H1 (cell line): ENCODE results near the gene OPN3. TPM values are rescaled to one million over a fixed set of nuclear protein-coding genes. Genes with fewer than 3 reads are reported as not detected.

Experiments used
- CTCF ChIA-PET: fragments of 300-600 bp; sonication (Branson Sonifier 250); formaldehyde crosslinking; loops from one replicate; lab custom pipeline; 2021; ENCODE audit not compliant: partially characterized antibody; lab: Charles Lee
- POLR2A ChIA-PET: fragments of 300-600 bp; sonication (Branson Sonifier 250); formaldehyde crosslinking; loops from one replicate; lab custom pipeline; 2021; ENCODE audit warnings: inconsistent platforms; ENCODE audit not compliant: partially characterized antibody; lab: Charles Lee
- DNase-seq, 2 experiments: peaks; one replicate each; pipeline versions ENCODE4 v3.0.0 to v3.0.0-alpha.2; 2010 to 2022; ENCODE audit warnings: low spot score in 2 of 2, low read depth in 1 of 2, mixed read lengths in 1 of 2
- FAIRE-seq: peaks from 2 replicates; lab custom pipeline; 2011; peaks lifted over from hg19 to GRCh38; lab: Jason Lieb, UNC
- H2AFZ ChIP-seq: 2 replicates; pipeline ENCODE4 v1.8.1; 2012; ENCODE audit warnings: low read length, inconsistent platforms
- H2AK5ac ChIP-seq: 2 replicates; pipeline ENCODE4 v1.6.1; 2013; ENCODE audit warnings: low read depth, low read length
- H2BK120ac ChIP-seq: replicated peaks from 2 replicates; pipeline ENCODE3; 2013; ENCODE audit warnings: low read depth, low read length, inconsistent platforms
- H2BK12ac ChIP-seq: 2 replicates; pipeline ENCODE4 v1.6.1; 2013; ENCODE audit warnings: low read depth, low read length
- H2BK15ac ChIP-seq: 2 replicates; pipeline ENCODE4 v1.6.1; 2013; ENCODE audit warnings: low read length
- H2BK20ac ChIP-seq: 2 replicates; pipeline ENCODE4 v1.6.1; 2013; ENCODE audit warnings: low read length
- H2BK5ac ChIP-seq: 2 replicates; pipeline ENCODE4 v1.6.1; 2013; ENCODE audit warnings: low read depth, low read length
- H3K14ac ChIP-seq: 2 replicates; pipeline ENCODE4 v1.6.1; 2013; ENCODE audit warnings: inconsistent platforms; ENCODE audit not compliant: insufficient read length
- H3K18ac ChIP-seq: 2 replicates; pipeline ENCODE4 v1.6.1; 2013; ENCODE audit warnings: low read length; ENCODE audit errors: extremely low read depth
- H3K23ac ChIP-seq: 2 replicates; pipeline ENCODE4 v1.6.1; 2013; ENCODE audit warnings: inconsistent platforms; ENCODE audit not compliant: insufficient read length
- H3K23me2 ChIP-seq: 2 replicates; pipeline ENCODE4 v1.6.1; 2013; ENCODE audit warnings: low read depth, low read length
- H3K27ac ChIP-seq: 2 replicates; pipeline ENCODE4 v1.6.1; 2011; ENCODE audit warnings: low read depth, low read length, inconsistent platforms
- H3K27me3 ChIP-seq, 4 experiments: replicated peaks in 1 of 4; 1 replicate in 1 of 4; 2 replicates in 3 of 4; pipeline versions ENCODE4 v1.6.1 to v1.8.1; 2011 to 2013; ENCODE audit warnings: low read length in 3 of 4, mild to moderate bottlenecking in 3 of 4, inconsistent platforms in 2 of 4, mixed read lengths in 2 of 4, moderate library complexity in 1 of 4; ENCODE audit not compliant: control insufficient read depth in 3 of 4, insufficient read depth in 3 of 4; ENCODE audit errors: extremely low read depth in 1 of 4
- H3K36me3 ChIP-seq, 4 experiments: 2 replicates each; pipeline versions ENCODE4 v1.6.1 to v1.8.1; 2011 to 2013; ENCODE audit warnings: mild to moderate bottlenecking in 4 of 4, low read length in 3 of 4, moderate library complexity in 2 of 4, control low read depth in 1 of 4, inconsistent platforms in 1 of 4; ENCODE audit not compliant: insufficient read depth in 4 of 4, control insufficient read depth in 2 of 4
- H3K4ac ChIP-seq: replicated peaks from 2 replicates; pipeline ENCODE3; 2013; ENCODE audit warnings: low read length, low read depth, mixed read lengths, inconsistent platforms; ENCODE audit not compliant: insufficient read length
- H3K4me1 ChIP-seq, 4 experiments: replicated peaks in 1 of 4; 1 replicate in 1 of 4; 2 replicates in 3 of 4; pipeline versions ENCODE4 v1.6.1 to v1.8.1; 2011 to 2013; ENCODE audit warnings: low read length in 3 of 4, inconsistent platforms in 2 of 4, mixed read lengths in 1 of 4; ENCODE audit not compliant: insufficient read depth in 4 of 4, control insufficient read depth in 3 of 4
- H3K4me2 ChIP-seq, 2 experiments: 2 replicates each; pipeline versions ENCODE4 v1.6.1 to v1.8.1; 2011 to 2013; ENCODE audit warnings: low read depth in 2 of 2, low read length in 2 of 2, control low read depth in 1 of 2, inconsistent platforms in 1 of 2, mild to moderate bottlenecking in 1 of 2; ENCODE audit not compliant: insufficient read depth in 1 of 2
- H3K4me3 ChIP-seq, 4 experiments: fragments of 200-600, 300-600 bp in 1 of 4; sonication (generic), shearing (Covaris generic), sonication (Bioruptor Twin) in 1 of 4; 2 replicates each; pipeline versions ENCODE4 v1.5.1 to v1.8.1; 2011 to 2016; ENCODE audit warnings: low read length in 4 of 4, low read depth in 3 of 4, control low read depth in 2 of 4, inconsistent platforms in 2 of 4, mild to moderate bottlenecking in 2 of 4, mixed read lengths in 1 of 4, moderate library complexity in 1 of 4; ENCODE audit not compliant: insufficient read depth in 2 of 4; ENCODE audit errors: extremely low read depth in 1 of 4
- H3K56ac ChIP-seq: replicated peaks from 2 replicates; pipeline ENCODE3; 2013; ENCODE audit warnings: low read depth, mild to moderate bottlenecking, mixed read lengths, low read length, inconsistent platforms; ENCODE audit not compliant: insufficient read length
- H3K79me1 ChIP-seq: 2 replicates; pipeline ENCODE4 v1.6.1; 2013; ENCODE audit warnings: low read depth, low read length, control low read depth
- H3K79me2 ChIP-seq, 2 experiments: 2 replicates each; pipeline versions ENCODE4 v1.6.1 to v1.8.1; 2012 to 2013; ENCODE audit warnings: low read length in 2 of 2, mild to moderate bottlenecking in 2 of 2, inconsistent platforms in 1 of 2; ENCODE audit not compliant: insufficient read depth in 2 of 2, control insufficient read depth in 1 of 2
- H3K9ac ChIP-seq, 4 experiments: replicated peaks in 1 of 4; 1 replicate in 1 of 4; 2 replicates in 3 of 4; pipeline versions ENCODE4 v1.6.1 to v1.8.1; 2011 to 2013; ENCODE audit warnings: low read depth in 3 of 4, low read length in 3 of 4, control low read depth in 2 of 4, mild to moderate bottlenecking in 2 of 4, moderate library complexity in 2 of 4, inconsistent platforms in 1 of 4; ENCODE audit errors: extremely low read depth in 1 of 4
- H3K9me3 ChIP-seq, 2 experiments: 2 replicates each; pipeline versions ENCODE4 v1.6.1 to v1.8.1; 2012 to 2013; ENCODE audit warnings: mild to moderate bottlenecking in 2 of 2, moderate library complexity in 2 of 2, control low read depth in 1 of 2, inconsistent platforms in 1 of 2, low read depth in 1 of 2, low read length in 1 of 2, mixed read lengths in 1 of 2; ENCODE audit not compliant: insufficient read depth in 2 of 2
- H4K20me1 ChIP-seq, 2 experiments: replicated peaks in 1 of 2; 2 replicates each; pipeline versions ENCODE3 to v1.8.1; 2011 to 2013; ENCODE audit warnings: inconsistent platforms in 2 of 2, low read length in 2 of 2, mild to moderate bottlenecking in 1 of 2; ENCODE audit not compliant: insufficient read depth in 2 of 2, control insufficient read depth in 1 of 2
- H4K5ac ChIP-seq: 2 replicates; pipeline ENCODE4 v1.6.1; 2013; ENCODE audit warnings: low read length, low read depth, mixed read lengths, inconsistent platforms; ENCODE audit not compliant: insufficient read length
- H4K8ac ChIP-seq: 2 replicates; pipeline ENCODE4 v1.8.0; 2013; ENCODE audit warnings: mild to moderate bottlenecking, moderate library complexity, low read length, inconsistent platforms; ENCODE audit not compliant: insufficient read depth; ENCODE audit errors: extremely low read depth
- H4K91ac ChIP-seq: replicated peaks from 2 replicates; pipeline ENCODE3; 2013; ENCODE audit warnings: low read length, mixed read lengths, inconsistent platforms; ENCODE audit not compliant: insufficient read length
- GABPA ChIP-seq: IDR thresholded peaks from 2 replicates; pipeline ENCODE4 v1.6.1; 2011; ENCODE audit warnings: mild to moderate bottlenecking, low read length, moderate library complexity, borderline replicate concordance; ENCODE audit not compliant: insufficient read depth
- PHF8 ChIP-seq: fragments of 200-600 bp; sonication (generic); conservative IDR thresholded peaks from 2 replicates; pipeline ENCODE4 v1.7.1; 2012; ENCODE audit warnings: low read depth, mild to moderate bottlenecking, inconsistent platforms, low read length, moderate library complexity
- TAF7 ChIP-seq: optimal IDR thresholded peaks from 2 replicates; pipeline ENCODE3; 2011; ENCODE audit warnings: low read depth, mild to moderate bottlenecking, inconsistent platforms, low read length, moderate library complexity, borderline replicate concordance
- WGBS, 2 experiments: shearing (Covaris generic) in 1 of 2; methylation state at CpG; one replicate each; pipeline versions ENCODE4 v1.1.6 to v1.1.7; 2013 to 2015; ENCODE audit warnings: low lambda C conversion rate in 2 of 2, mixed read lengths in 2 of 2, inconsistent platforms in 1 of 2, low coverage in 1 of 2, missing lambda C conversion rate in 1 of 2; ENCODE audit not compliant: insufficient replicate concordance in 2 of 2, insufficient coverage in 1 of 2, insufficient read length in 1 of 2; ENCODE audit errors: extremely low coverage in 1 of 2, missing lambda C conversion rate in 1 of 2; 5-methylcytosine and 5-hydroxymethylcytosine counted together
- polyA plus RNA-seq, 7 experiments: library from polyadenylated mRNA; depleted of rRNA in 3 of 7; stranded (reverse) in 5 of 7; unstranded in 2 of 7; fragments of >200 nt in 5 of 7; fragments of 200-250 nt in 2 of 7; gene quantifications; 1 replicate in 5 of 7; 2 replicates in 1 of 7; 4 replicates in 1 of 7; pipeline versions ENCODE4 v1.2.1 to v1.2.3, GENCODE V29; 2011 to 2013; ENCODE audit warnings: missing spikeins in 2 of 7, mixed read lengths in 2 of 7
- total RNA-seq: library from RNA; stranded (reverse); fragmentation: NEBNext Ultra II Directional; extraction: Animal tissue kit (Norgen Biotek cat#: 25700); gene quantifications from 2 replicates; pipeline ENCODE4 v1.2.1, GENCODE V29; 2021

OPN3 gene
- total and polyA plus RNA-seq, 2 of the 8 experiments (the other 6 are each of a cell fraction or from before 2014, with no cell fraction given): 8.8 to 19.4 TPM

DNA sequence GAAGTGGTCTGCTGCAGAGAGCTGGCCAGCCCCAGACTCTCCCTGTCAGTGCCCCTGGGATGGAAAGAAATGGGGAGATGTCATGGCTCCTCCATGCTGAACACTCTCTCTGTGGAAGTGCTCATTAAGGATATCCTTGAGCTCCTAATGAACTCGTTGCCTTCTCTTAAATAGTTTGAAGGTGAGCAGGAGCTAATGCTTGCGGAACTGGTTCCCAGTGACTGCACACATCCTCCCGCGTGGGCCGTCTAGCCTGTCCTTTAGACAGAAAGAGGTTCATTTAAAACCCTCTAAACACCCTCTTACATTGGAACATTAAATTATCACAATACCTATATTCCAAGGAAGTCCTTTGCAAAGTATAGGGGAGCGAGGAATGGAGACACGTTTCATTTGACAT, 6.0 kb upstream of the OPN3 start:
- Histone ChIP-seq H3K56ac (no peak overlapping the region), H2BK12ac (no peak overlapping the region), H3K23ac (no peak overlapping the region), H4K91ac (no peak overlapping the region), H3K27ac (no peak overlapping the region), H2BK120ac (no peak overlapping the region), H3K36me3 (no peaks in the 10 kb centered on the region), H2AFZ (no peak overlapping the region), H2AK5ac (no peak overlapping the region), H2BK20ac (no peak overlapping the region), H3K9ac (no peak overlapping the region), H4K20me1 (no peaks in the 10 kb centered on the region), H3K9me3 (peaks cover 0 to 6% of the 10 kb centered on the region in 2 experiments; a peak in 1 of 4 replicates), H3K18ac (no peak overlapping the region), H3K23me2 (no peaks in the 10 kb centered on the region), H2BK5ac (no peak overlapping the region), H3K4ac (no peak overlapping the region), H3K14ac (no peak overlapping the region), H3K4me1 (no peaks in the 10 kb centered on the region), H3K4me2 (no peak overlapping the region), H3K79me1 (no peaks in the 10 kb centered on the region), H4K8ac (no peak overlapping the region), H3K4me3 (no peak overlapping the region), H3K79me2 (no peaks in the 10 kb centered on the region), H2BK15ac (no peak overlapping the region)
- 86% methylated on average over 7 of the region's 7 CpGs; no CpG with 5 or more reads in 1 of the 2 experiments for WGBS, 2 experiments
- ChIA-PET POLR2A (no interaction called here), CTCF (interaction anchor here (0.6 to 1.6 kb wide), 2 partner anchors 17 to 268 kb away, joined by 3 read pairs; no protein-coding TSS in a partner anchor)
- FAIRE-seq: no peak
- TF ChIP-seq TAF7 (no peak), PHF8 (no peak), GABPA (no peak)
- TF ChIP-seq, all 59 proteins: peak for 0
- no peak for DNase-seq
- H4K5ac ChIP-seq: no peak overlapping the region
- no peaks in the 10 kb centered on the region for H3K27me3 ChIP-seq
